ENCODE measurements around the gene ATRIP.

- TF ChIP-seq EZH2 (IDR thresholded peaks at IDR 0.05; ENCODE audit: insufficient read depth, poor library complexity, severe bottlenecking) (no peak), EZH2phosphoT487 (IDR thresholded peaks at IDR 0.05; ENCODE audit: insufficient read depth, low read depth) (no peak)
Measured at GRCh38 chr3:48441940-48442339, 4.6 kb upstream of the ATRIP start.
